Common myeloid progenitor, CD34-positive (primary cell): Measurements from ENCODE around the gene ALG5. TPM values are rescaled to one million over a fixed set of nuclear protein-coding genes. Genes with fewer than 3 reads are reported as not detected.

Source experiments
- CTCF ChIA-PET: fragments of 350-600 bp; sonication (Branson Sonifier 250); formaldehyde crosslinking; loops from one replicate; lab custom pipeline; 2021; ENCODE audit warnings: antibody characterized with exemption; lab: Charles Lee
- POLR2A ChIA-PET: fragments of 350-600 bp; sonication (Branson Sonifier 250); formaldehyde crosslinking; loops from one replicate; lab custom pipeline; 2021; ENCODE audit warnings: antibody characterized with exemption; lab: Charles Lee
- DNase-seq, 3 donors: peaks; one replicate each; pipeline versions ENCODE4 v3.0.0 to v3.0.0-alpha.2; 2013
- H3K27ac ChIP-seq, 2 experiments: 1 replicate in 1 of 2; 2 replicates in 1 of 2; pipeline ENCODE4 v1.7.0; 2013; ENCODE audit warnings: inconsistent platforms in 2 of 2, low read length in 2 of 2, mild to moderate bottlenecking in 2 of 2, low read depth in 1 of 2, moderate library complexity in 1 of 2; ENCODE audit not compliant: severe bottlenecking in 2 of 2, insufficient read depth in 1 of 2, poor library complexity in 1 of 2
- H3K27me3 ChIP-seq, 5 experiments: replicated peaks in 2 of 5; 1 replicate in 3 of 5; 2 replicates in 2 of 5; pipeline versions ENCODE4 v1.6.1 to v1.7.0; 2013; ENCODE audit warnings: low read length in 4 of 5, mild to moderate bottlenecking in 2 of 5, moderate library complexity in 2 of 5, inconsistent platforms in 1 of 5; ENCODE audit not compliant: insufficient read depth in 5 of 5, control insufficient read depth in 4 of 5
- H3K36me3 ChIP-seq, 4 experiments: 1 replicate in 2 of 4; 2 replicates in 2 of 4; pipeline versions ENCODE4 v1.6.1 to v1.7.0; 2013; ENCODE audit warnings: low read length in 3 of 4, control low read depth in 1 of 4, mild to moderate bottlenecking in 1 of 4; ENCODE audit not compliant: control insufficient read depth in 4 of 4, insufficient read depth in 4 of 4
- H3K4me1 ChIP-seq, 4 experiments: 1 replicate in 3 of 4; 2 replicates in 1 of 4; pipeline versions ENCODE4 v1.6.1 to v1.7.1; 2013; ENCODE audit warnings: low read length in 3 of 4, mild to moderate bottlenecking in 3 of 4, control low read depth in 1 of 4, inconsistent platforms in 1 of 4, moderate library complexity in 1 of 4; ENCODE audit not compliant: control insufficient read depth in 4 of 4, insufficient read depth in 4 of 4; ENCODE audit errors: control extremely low read depth in 1 of 4
- H3K4me3 ChIP-seq, 7 experiments: 1 replicate in 4 of 7; 2 replicates in 3 of 7; pipeline versions ENCODE4 v1.5.1 to v1.7.0; 2013; ENCODE audit warnings: mild to moderate bottlenecking in 7 of 7, low read length in 6 of 7, moderate library complexity in 6 of 7, inconsistent platforms in 2 of 7, low read depth in 2 of 7, control low read depth in 1 of 7; ENCODE audit not compliant: insufficient read depth in 4 of 7, control insufficient read depth in 1 of 7; ENCODE audit errors: extremely low read depth in 1 of 7
- H3K9me3 ChIP-seq, 5 experiments: 1 replicate in 4 of 5; 2 replicates in 1 of 5; pipeline versions ENCODE4 v1.6.1 to v1.7.1; 2013; ENCODE audit warnings: low read length in 4 of 5, mild to moderate bottlenecking in 2 of 5, inconsistent platforms in 1 of 5, low read depth in 1 of 5, moderate library complexity in 1 of 5; ENCODE audit not compliant: control insufficient read depth in 4 of 5, insufficient read depth in 2 of 5; ENCODE audit errors: control extremely low read depth in 1 of 5
- WGBS: methylation state at CpG from one replicate; pipeline ENCODE4 v1.1.5; 2013; ENCODE audit not compliant: insufficient coverage; 5-methylcytosine and 5-hydroxymethylcytosine counted together
- polyA plus RNA-seq: library from polyadenylated mRNA; unstranded; fragments of 120-200 nt; gene quantifications from one replicate; pipeline ENCODE4 v1.2.1, GENCODE V29; 2013

Gene ALG5, protein sequence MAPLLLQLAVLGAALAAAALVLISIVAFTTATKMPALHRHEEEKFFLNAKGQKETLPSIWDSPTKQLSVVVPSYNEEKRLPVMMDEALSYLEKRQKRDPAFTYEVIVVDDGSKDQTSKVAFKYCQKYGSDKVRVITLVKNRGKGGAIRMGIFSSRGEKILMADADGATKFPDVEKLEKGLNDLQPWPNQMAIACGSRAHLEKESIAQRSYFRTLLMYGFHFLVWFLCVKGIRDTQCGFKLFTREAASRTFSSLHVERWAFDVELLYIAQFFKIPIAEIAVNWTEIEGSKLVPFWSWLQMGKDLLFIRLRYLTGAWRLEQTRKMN
- 35.3 TPM for polyA plus RNA-seq

DNA sequence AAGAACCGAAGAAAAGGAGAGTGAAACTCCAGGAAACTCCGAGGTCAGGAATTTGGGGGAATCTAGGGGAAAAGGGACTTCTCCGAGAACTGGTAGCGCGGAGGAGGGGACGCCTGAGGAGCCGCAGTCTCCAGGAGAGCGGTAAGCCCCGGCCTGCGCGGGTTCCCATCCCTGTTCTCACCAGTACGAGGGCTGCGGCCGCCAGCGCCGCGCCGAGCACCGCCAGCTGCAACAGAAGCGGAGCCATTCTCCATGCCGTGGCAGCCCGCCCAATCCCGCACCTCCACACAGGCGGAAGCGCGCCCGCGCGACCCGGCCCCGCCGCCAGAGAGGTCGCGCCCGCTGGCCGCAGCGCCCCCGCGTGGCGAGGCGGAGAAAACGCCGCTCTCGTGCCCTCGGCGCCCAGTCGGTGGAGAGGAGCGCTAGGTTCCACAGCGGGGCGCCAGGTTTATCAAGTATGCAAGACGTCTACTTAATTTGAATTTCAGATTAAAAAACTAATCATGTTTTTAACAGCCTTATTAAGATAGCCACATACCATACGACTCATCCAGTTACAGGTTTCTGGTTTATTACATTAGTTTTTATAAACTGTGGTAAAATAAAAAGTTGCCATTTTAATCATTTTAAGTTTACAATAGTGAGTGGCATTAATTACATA, at the start of gene ALG5:
ALG5 (minus strand) TSS at position 287 of the 661 bp plus-strand sequence; CDS start at position 247, 40 bp downstream.
- ChIA-PET CTCF (interaction anchor here (1.3 to 3.2 kb wide), 8 partner anchors 7 to 581 kb away, joined by 3 to 13 read pairs (median 7); no protein-coding TSS in a partner anchor), POLR2A (interaction anchor here (1.0 kb wide), 1 partner anchor 46 kb away, joined by 3 read pairs; no protein-coding TSS in a partner anchor)
- H3K9me3 ChIP-seq: no peaks in the 10 kb centered on the region
- H3K36me3 ChIP-seq: peaks cover 12 to 29% (median 20%) of the 10 kb centered on the region in 4 experiments
- peaks cover 6 to 29% (median 22%) of the 10 kb centered on the region in 4 experiments for H3K4me1 ChIP-seq
- H3K27ac ChIP-seq: peak within 1 kb of the TSS; percentile 95 to 98
- WGBS: under 1% methylated on average over 25 of the region's 52 CpGs
- H3K27me3 ChIP-seq: no peaks in the 10 kb centered on the region
- H3K4me3 ChIP-seq: peak within 1 kb of the TSS; percentile 89 to 99 (median 96)
- DNase-seq: peak; percentile 93 to 96 (median 96)

DNA sequence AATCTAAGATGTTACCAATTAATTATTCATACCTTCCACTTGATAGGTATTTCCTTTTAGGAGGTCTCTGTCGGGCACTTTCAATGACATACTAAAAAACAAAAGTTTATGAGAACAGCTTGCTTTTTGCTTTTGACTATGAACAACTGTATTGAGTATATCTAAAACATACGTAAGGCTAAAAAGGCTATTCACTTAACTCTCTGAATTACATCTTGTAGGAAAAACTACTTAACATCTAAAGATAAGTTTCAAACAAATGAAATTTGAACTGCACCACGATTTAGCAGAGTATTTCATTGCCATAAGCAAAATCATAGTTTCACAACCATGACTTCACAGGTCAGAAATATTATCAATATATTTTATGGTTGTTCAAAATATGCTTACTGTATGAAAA, 48.7 kb upstream of the ALG5 start:
- WGBS: no CpG with 5 or more reads among the region's 3 CpGs
- H3K27me3 ChIP-seq: no peaks in the 10 kb centered on the region
- H3K9me3 ChIP-seq: no peaks in the 10 kb centered on the region
- DNase-seq: no peak
- peaks cover 12 to 38% (median 23%) of the 10 kb centered on the region in 4 experiments for H3K36me3 ChIP-seq
- H3K4me3 ChIP-seq: no peak overlapping the region
- CTCF ChIA-PET: interaction anchor here (1.3 to 2.0 kb wide), 4 partner anchors 10 to 36 kb away, joined by 3 to 6 read pairs (median 4); no protein-coding TSS in a partner anchor
- POLR2A ChIA-PET: no interaction called here
- H3K27ac ChIP-seq: no peak overlapping the region
- peaks cover 0 to 4% (median 2%) of the 10 kb centered on the region in 4 experiments for H3K4me1 ChIP-seq

- Histone ChIP-seq H3K4me3 (no peak overlapping the region), H3K4me1 (peaks cover 0 to 9% (median 2%) of the 10 kb centered on the region in 4 experiments), H3K36me3 (peaks cover 12 to 46% (median 30%) of the 10 kb centered on the region in 4 experiments), H3K27me3 (no peaks in the 10 kb centered on the region), H3K9me3 (no peaks in the 10 kb centered on the region), H3K27ac (no peak overlapping the region)
- ChIA-PET CTCF (interaction anchor here (1.4 to 1.6 kb wide), 2 partner anchors 20 to 25 kb away, joined by 3 to 5 read pairs; no protein-coding TSS in a partner anchor), POLR2A (no interaction called here)
- no peak for DNase-seq
- no CpG with 5 or more reads among the region's 2 CpGs for WGBS
These were observed 47.9 kb upstream of the ALG5 start for GRCh38 chr13:37047032-37047431.

GRCh38 chr13:37046062-37046461, 46.9 kb upstream of the ALG5 start:
- no peak overlapping the region for H3K27ac ChIP-seq
- no peaks in the 10 kb centered on the region for H3K27me3 ChIP-seq
- peaks cover 15 to 54% (median 34%) of the 10 kb centered on the region in 4 experiments for H3K36me3 ChIP-seq
- POLR2A ChIA-PET: no interaction called here
- peaks cover 0 to 9% (median 2%) of the 10 kb centered on the region in 4 experiments for H3K4me1 ChIP-seq
- CTCF ChIA-PET: interaction anchor here (1.4 kb wide), 1 partner anchor 19 kb away, joined by 5 read pairs; no protein-coding TSS in a partner anchor
- WGBS: no CpG with 5 or more reads among the region's 1 CpG
- no peak for DNase-seq
- no peak overlapping the region for H3K4me3 ChIP-seq
- no peaks in the 10 kb centered on the region for H3K9me3 ChIP-seq

DNA sequence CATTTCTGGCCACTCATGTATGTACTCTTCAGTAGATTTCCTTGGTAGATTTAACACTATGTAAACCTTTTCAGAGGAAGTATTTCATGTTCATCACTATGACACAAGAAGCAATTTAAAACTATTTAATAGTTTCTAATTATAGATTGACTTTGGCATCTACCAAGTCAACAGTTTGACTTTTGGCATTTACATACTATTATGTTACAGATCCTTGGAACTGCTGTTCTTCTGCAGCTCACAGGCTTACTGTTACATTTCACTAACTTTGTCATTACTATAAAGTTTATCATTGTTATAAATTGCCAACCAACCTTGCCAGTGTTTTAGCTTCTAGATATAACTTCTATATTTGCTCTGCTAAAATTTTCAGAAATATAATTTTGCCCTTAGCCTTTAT, 41.6 kb upstream of the ALG5 start:
- DNase-seq: no peak
- no peaks in the 10 kb centered on the region for H3K27me3 ChIP-seq
- peaks cover 25 to 82% (median 50%) of the 10 kb centered on the region in 4 experiments for H3K36me3 ChIP-seq
- ChIA-PET POLR2A (no interaction called here), CTCF (no interaction called here)
- H3K27ac ChIP-seq: peak overlapping the region in 1 of 2 experiments; percentile 76
- H3K4me3 ChIP-seq: no peak overlapping the region
- peaks cover 0 to 9% (median 2%) of the 10 kb centered on the region in 4 experiments for H3K4me1 ChIP-seq
- H3K9me3 ChIP-seq: peaks cover 0 to 1% (median 0%) of the 10 kb centered on the region in 5 experiments

DNA sequence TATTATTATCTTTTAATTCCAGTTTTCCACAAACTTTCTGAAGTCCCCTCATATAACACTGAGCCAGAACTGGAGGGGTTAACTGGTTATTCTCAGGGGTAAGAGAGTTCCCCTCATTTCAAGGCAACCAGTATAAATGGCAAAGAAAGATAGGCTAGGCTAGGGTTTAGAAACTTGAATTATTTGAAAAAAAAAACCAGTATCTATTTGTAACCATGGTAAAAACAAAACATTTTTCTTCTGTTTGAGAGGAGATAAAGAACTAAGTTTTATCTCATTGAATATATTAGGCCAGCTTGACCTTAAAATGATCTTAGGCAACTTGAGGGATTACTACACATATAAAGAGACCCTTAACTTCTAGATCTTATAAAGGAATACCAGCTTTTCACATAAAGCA, 40.8 kb upstream of the ALG5 start:
- DNase-seq: peak; percentile 31 to 70 (median 55)
- CTCF ChIA-PET: interaction anchor here (1.2 kb wide), 1 partner anchor 10 kb away, joined by 3 read pairs; no protein-coding TSS in a partner anchor
- peaks cover 0 to 10% (median 1%) of the 10 kb centered on the region in 5 experiments for H3K9me3 ChIP-seq
- peaks cover 0 to 9% (median 2%) of the 10 kb centered on the region in 4 experiments for H3K4me1 ChIP-seq
- H3K27me3 ChIP-seq: no peaks in the 10 kb centered on the region
- H3K27ac ChIP-seq: peak overlapping the region; percentile 13 to 76
- POLR2A ChIA-PET: no interaction called here
- H3K4me3 ChIP-seq: no peak overlapping the region
- H3K36me3 ChIP-seq: peaks cover 32 to 88% (median 55%) of the 10 kb centered on the region in 4 experiments
